Osteoblast (primary cell): ENCODE measurements around the gene ZFYVE19. TPM values are rescaled to one million over a fixed set of nuclear protein-coding genes. Genes with fewer than 3 reads are reported as not detected.

ENCODE experiments used
- DNase-seq: peaks from one replicate; pipeline ENCODE4 v3.0.0; 2011; ENCODE audit warnings: low spot score, mixed read lengths; ENCODE audit not compliant: insufficient read length; ENCODE audit errors: missing footprints
- H2AFZ ChIP-seq: 2 replicates; pipeline ENCODE4 v1.6.0; 2011; ENCODE audit warnings: mild to moderate bottlenecking, low read length
- H3K27ac ChIP-seq: 2 replicates; pipeline ENCODE4 v1.5.1; 2011; ENCODE audit warnings: mild to moderate bottlenecking, low read depth, low read length, moderate library complexity
- H3K27me3 ChIP-seq: 2 replicates; pipeline ENCODE4 v1.6.0; 2012; ENCODE audit warnings: mild to moderate bottlenecking, control low read depth, inconsistent platforms, low read length, moderate library complexity; ENCODE audit not compliant: insufficient read depth
- H3K36me3 ChIP-seq: 2 replicates; pipeline ENCODE4 v1.5.1; 2011; ENCODE audit warnings: mild to moderate bottlenecking, low read length, control low read depth, moderate library complexity; ENCODE audit not compliant: insufficient read depth
- H3K4me1 ChIP-seq: 2 replicates; pipeline ENCODE4 v1.5.1; 2011; ENCODE audit warnings: mild to moderate bottlenecking, low read length, control low read depth, moderate library complexity; ENCODE audit not compliant: insufficient read depth
- H3K4me2 ChIP-seq: 2 replicates; pipeline ENCODE4 v1.6.0; 2011; ENCODE audit warnings: mild to moderate bottlenecking, low read length; ENCODE audit not compliant: insufficient read depth
- H3K4me3 ChIP-seq: fragments of 200-600 bp; sonication (generic); 3 replicates; pipeline ENCODE4 v1.5.1; 2012; ENCODE audit warnings: mild to moderate bottlenecking, low read length, inconsistent platforms; ENCODE audit not compliant: insufficient read depth
- H3K79me2 ChIP-seq: 2 replicates; pipeline ENCODE4 v1.6.0; 2012; ENCODE audit warnings: mild to moderate bottlenecking, low read length, control low read depth, inconsistent platforms; ENCODE audit not compliant: insufficient read depth
- H3K9me3 ChIP-seq: 2 replicates; pipeline ENCODE4 v1.5.1; 2011; ENCODE audit warnings: low read depth, low read length, control low read depth
- H4K20me1 ChIP-seq: 2 replicates; pipeline ENCODE4 v1.6.0; 2012; ENCODE audit warnings: mild to moderate bottlenecking, low read length, control low read depth; ENCODE audit not compliant: insufficient read depth
- total RNA-seq: library from RNA; depleted of rRNA; stranded (reverse); fragments of >200 nt; gene quantifications from 2 replicates; pipeline ENCODE4 v1.2.3, GENCODE V29; 2012
- TF ChIP-seq, protein P1 (sequence below): IDR thresholded peaks from 2 replicates; pipeline ENCODE4 v1.5.1; 2011; ENCODE audit warnings: mild to moderate bottlenecking, low read depth, low read length, moderate library complexity; ENCODE audit errors: extremely low read depth

Gene ZFYVE19, protein sequence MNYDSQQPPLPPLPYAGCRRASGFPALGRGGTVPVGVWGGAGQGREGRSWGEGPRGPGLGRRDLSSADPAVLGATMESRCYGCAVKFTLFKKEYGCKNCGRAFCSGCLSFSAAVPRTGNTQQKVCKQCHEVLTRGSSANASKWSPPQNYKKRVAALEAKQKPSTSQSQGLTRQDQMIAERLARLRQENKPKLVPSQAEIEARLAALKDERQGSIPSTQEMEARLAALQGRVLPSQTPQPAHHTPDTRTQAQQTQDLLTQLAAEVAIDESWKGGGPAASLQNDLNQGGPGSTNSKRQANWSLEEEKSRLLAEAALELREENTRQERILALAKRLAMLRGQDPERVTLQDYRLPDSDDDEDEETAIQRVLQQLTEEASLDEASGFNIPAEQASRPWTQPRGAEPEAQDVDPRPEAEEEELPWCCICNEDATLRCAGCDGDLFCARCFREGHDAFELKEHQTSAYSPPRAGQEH
- 17.4 and 18.0 TPM in 2 replicates for total RNA-seq

DNA sequence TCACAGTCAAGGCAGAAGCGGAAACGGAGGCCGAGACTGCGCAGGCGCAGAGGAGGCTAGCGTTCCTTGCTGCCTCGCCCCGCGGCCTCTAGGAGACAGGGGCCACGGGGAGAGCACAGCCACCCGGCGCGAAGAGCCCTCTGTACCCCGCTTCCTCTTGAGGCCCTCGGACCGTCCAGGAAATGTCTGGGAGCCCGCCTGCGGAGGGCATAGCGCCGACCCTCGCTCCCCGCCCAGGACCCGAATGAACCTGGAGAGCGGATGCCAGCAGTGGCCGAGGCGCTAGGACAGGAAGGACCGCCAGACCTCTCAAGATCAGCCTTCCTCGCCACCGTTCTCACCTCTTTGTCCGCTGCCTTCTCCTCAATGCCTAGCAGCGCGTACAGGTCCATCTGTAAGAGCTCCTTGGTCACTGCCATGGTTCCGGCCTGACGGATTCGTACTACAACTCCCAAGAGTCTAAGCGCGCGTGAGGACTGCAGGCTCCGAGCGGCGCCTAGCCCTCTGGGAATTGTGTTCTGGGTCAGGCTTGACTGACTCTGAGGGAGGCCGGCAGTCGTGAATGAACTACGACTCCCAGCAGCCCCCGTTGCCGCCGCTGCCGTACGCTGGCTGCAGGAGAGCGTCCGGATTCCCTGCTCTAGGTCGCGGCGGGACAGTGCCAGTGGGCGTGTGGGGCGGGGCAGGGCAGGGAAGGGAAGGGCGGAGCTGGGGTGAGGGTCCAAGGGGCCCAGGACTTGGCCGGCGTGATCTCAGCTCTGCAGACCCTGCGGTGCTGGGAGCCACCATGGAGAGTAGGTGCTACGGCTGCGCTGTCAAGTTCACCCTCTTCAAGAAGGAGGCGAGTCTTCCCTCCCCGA, at the start of gene ZFYVE19, which contains the start of gene DNAJC17:
Gene ZFYVE19, plus strand, starts transcription at position 62 of the 860 bp plus-strand sequence. Its CDS starts 501 bp downstream, at position 563.
Gene DNAJC17, minus strand, starts transcription at position 446 of the 860 bp plus-strand sequence. Its CDS starts 27 bp downstream, at position 419.
- peaks cover 47% of the 10 kb centered on the region for H3K79me2 ChIP-seq
- peaks cover 7% of the 10 kb centered on the region for H3K36me3 ChIP-seq
- H4K20me1 ChIP-seq = no peaks in the 10 kb centered on the region
- peak within 1 kb of the TSS; percentile 99 for H2AFZ ChIP-seq
- H3K4me2 ChIP-seq = peak within 1 kb of the TSS; percentile 96
- DNase-seq = peak; percentile 99
- peaks cover 11% of the 10 kb centered on the region for H3K4me1 ChIP-seq
- H3K27me3 ChIP-seq = no peaks in the 10 kb centered on the region
- no peaks in the 10 kb centered on the region for H3K9me3 ChIP-seq
- peak within 1 kb of the TSS; percentile 72 for H3K27ac ChIP-seq
- TF ChIP-seq, protein P1, sequence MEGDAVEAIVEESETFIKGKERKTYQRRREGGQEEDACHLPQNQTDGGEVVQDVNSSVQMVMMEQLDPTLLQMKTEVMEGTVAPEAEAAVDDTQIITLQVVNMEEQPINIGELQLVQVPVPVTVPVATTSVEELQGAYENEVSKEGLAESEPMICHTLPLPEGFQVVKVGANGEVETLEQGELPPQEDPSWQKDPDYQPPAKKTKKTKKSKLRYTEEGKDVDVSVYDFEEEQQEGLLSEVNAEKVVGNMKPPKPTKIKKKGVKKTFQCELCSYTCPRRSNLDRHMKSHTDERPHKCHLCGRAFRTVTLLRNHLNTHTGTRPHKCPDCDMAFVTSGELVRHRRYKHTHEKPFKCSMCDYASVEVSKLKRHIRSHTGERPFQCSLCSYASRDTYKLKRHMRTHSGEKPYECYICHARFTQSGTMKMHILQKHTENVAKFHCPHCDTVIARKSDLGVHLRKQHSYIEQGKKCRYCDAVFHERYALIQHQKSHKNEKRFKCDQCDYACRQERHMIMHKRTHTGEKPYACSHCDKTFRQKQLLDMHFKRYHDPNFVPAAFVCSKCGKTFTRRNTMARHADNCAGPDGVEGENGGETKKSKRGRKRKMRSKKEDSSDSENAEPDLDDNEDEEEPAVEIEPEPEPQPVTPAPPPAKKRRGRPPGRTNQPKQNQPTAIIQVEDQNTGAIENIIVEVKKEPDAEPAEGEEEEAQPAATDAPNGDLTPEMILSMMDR = no peak
- peak within 1 kb of the TSS; percentile 98 for H3K4me3 ChIP-seq

DNA sequence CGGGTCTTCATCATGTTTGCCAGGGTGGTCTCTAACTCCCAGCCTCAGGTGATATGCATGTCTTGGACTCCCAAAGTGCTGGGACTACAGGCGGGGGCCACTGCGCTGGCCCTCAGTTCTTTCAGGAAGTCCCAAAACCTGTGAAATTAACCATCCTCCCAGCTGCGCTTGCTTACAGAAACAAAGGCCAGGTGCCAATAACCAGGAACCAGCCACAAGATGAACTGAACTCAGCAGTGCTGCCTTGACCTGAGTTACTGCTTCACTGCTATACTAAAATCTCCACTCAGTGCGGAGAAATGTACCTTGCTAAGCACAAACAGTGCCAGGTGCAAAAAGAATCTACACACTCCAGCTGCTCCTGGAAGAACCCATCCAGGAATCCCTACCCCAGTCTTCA, 46.9 kb upstream of the ZFYVE19 start:
- TF ChIP-seq, protein P1 = no peak
- no peak overlapping the region for H3K4me2 ChIP-seq
- H3K4me3 ChIP-seq = no peak overlapping the region
- peaks cover 20% of the 10 kb centered on the region for H3K4me1 ChIP-seq
- peaks cover under 1% of the 10 kb centered on the region for H3K79me2 ChIP-seq
- no peak overlapping the region for H2AFZ ChIP-seq
- no peaks in the 10 kb centered on the region for H3K9me3 ChIP-seq
- peaks cover 6% of the 10 kb centered on the region for H3K27me3 ChIP-seq
- H3K36me3 ChIP-seq = no peaks in the 10 kb centered on the region
- no peaks in the 10 kb centered on the region for H4K20me1 ChIP-seq
- H3K27ac ChIP-seq = no peak overlapping the region
- no peak for DNase-seq

GRCh38 chr15:40762919-40763800, 43.7 kb upstream of the ZFYVE19 start:
- H3K4me3 ChIP-seq = peak overlapping the region; percentile 73
- TF ChIP-seq, protein P1 = no peak
- peaks cover 8% of the 10 kb centered on the region for H4K20me1 ChIP-seq
- H3K4me2 ChIP-seq = peak overlapping the region; percentile 93
- H3K27me3 ChIP-seq = peaks cover 6% of the 10 kb centered on the region
- H2AFZ ChIP-seq = peak overlapping the region; percentile 83
- H3K36me3 ChIP-seq = no peaks in the 10 kb centered on the region
- H3K79me2 ChIP-seq = no peaks in the 10 kb centered on the region
- DNase-seq = peak; percentile 85
- no peak overlapping the region for H3K27ac ChIP-seq
- H3K4me1 ChIP-seq = peaks cover 43% of the 10 kb centered on the region
- no peaks in the 10 kb centered on the region for H3K9me3 ChIP-seq
